COLO668 (cell line): ENCODE results near the gene TMEM51.

Experiments
- DNase-seq: peaks from one replicate; lab custom pipeline; 2025; ENCODE audit not compliant: unreplicated experiment; lab: John Stamatoyannopoulos, UW

The TMEM51 gene

DNA sequence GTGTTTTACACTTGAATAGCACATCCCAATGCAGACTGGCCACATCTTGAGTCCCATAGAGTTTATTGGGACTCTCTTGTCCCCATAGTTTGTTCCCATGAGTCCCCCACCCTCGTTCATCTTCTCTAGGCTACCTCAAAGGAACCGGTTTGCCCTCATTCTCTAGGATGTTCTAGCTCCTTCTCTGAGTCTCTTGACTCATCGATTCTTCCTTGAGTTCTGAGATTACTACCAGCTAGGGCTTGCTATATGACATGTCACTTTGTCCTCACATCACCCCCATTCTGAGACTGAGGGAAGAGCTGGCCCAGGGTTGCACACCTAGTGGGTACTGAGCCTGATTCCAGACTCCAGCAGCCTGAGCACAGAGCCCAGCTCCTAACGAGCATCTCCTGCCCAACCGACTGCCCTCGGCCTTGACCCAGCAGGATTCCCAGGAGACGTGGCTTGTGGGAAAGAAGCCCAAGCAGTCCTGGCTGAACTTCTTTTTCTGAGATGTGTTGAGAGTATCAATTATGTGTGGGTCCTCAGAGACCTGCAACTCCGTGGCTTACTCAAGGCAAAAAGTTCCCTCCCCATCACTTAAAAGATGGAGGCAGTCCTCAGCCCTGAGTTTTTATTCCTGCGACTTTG is 42.0 kb downstream of the TMEM51 start:
- no peak for DNase-seq

DNA sequence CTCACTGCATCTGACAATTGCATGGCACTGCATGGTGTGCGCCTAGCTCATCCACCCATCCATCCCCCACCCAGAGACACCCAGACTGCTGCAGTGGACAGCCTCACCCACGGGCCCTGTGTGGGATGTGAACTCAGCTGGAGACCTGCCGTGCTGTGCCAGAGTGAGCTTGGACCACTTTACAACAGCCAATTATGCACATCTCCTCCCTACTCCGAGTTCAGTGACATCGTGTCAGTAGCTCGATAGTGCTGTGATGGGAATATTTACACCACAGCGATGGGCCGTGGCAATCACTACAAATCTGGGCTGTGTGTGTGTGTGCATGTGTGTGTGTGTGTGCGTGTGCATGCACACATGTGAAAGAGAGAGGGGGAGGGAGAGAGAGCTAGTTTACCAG is 42.5 kb downstream of the TMEM51 start:
- no peak for DNase-seq

DNA sequence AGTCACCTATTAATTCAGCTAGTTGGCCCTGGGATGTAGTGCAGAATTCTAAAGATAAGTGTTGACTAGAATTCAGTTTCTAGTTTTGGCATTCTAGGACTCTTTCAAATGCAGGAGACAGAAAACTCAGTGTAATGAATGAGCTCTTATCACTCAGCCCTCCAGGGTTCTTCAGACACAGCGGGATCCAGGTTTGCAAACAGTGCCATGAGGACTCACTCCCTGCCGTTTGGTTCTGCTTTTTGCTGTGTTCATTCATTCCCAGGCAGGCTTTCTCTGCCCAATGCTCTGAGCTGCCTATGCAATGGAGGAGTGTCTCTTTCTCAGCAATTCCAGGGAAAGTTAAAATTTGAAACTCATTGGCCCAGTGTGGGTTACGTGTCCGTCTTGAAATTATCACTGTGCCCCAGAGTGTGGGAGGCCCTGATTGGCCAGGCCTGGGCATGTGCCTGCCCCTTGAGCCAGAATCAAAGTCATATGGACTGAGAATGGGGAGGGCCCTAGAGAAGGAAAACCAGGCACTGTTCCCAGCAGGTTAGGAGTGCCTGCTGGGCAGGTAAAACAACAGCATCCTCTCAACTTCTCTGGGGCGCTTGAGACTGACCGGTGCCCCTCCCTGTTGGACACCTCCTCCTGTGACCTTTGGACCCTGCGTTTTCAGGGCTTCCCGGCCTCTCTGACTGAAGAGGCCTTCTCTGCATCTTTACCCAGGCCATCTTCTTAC is 43.4 kb downstream of the TMEM51 start:
- DNase-seq, result peak; percentile 52

DNA sequence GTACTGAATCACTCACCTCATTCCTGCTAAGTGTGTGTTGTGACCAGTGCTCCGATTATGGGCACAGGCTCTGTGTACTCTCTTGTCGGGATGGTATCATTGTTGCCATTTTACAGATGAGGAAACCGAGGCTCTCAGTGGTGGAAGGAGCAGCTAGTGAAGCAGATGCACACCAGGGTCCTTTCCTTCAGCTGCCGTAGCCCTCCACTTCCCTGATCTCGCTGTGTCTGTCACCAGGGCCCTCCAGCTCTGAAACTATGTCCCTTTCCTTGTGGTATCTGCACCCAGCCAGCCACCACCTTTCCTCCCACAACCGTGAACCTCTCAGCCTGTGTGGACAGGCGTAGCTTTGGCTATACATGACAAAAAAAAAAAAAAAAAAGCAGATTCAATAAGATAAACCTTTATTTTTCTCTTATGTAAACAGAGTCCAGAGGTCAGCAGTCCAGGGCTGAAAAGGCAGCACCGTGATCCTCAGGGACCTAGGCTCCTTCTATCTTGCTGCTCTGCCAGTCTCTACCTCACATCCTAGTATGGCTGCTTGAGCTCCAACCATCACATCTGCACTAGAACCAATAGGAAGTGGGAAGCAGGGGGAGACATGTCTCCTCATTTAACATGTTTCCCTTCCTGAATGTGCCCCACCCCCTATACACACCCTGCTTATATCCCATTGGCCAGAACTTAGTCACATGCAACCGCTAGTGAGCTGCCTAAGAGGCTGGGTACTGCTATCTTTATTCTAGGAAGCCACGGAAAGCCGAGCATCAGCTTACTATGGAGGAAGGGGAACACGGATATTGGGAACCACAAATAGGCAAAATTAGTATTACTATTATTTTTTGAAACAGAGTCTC is 44.3 kb downstream of the TMEM51 start:
- no peak for DNase-seq

DNA sequence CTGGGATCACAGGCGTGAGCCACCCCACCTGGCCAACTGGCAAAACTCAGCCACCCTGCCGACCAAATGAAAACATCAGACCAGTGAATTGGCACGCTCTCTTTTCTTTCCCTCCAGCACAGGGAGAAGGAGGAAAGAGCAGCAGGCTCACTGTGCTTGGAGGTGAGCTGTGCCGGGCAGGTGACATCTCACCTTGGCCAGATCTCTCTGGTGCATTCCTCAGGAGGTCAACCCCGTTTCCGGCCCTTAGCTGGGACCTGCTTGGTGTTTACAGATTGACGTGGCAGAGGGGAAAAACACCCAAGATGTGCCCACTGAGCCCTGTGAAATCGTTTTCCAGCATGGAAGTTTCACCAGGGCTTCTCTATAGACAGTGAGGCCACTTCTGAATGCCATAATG is 45.1 kb downstream of the TMEM51 start:
- DNase-seq, result no peak

DNA sequence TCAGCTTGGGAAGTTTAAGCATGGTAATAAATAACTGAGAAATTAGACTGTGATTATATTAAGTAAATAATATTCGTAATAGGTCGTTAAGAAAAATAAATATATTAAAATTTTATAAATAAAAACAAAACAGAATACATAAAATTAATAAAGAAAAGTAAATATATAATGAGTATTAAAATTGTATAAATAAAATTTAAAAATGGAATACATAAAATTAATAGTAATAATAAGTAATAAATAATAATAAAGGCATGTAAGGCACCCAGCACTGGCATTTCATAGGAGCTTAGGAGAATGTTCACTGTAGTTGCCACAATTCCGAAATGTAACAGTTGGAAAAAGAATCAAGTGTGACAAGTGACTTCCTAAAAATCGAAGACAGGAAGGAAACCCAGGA is 47.7 kb downstream of the TMEM51 start:
- DNase-seq, result no peak

DNA sequence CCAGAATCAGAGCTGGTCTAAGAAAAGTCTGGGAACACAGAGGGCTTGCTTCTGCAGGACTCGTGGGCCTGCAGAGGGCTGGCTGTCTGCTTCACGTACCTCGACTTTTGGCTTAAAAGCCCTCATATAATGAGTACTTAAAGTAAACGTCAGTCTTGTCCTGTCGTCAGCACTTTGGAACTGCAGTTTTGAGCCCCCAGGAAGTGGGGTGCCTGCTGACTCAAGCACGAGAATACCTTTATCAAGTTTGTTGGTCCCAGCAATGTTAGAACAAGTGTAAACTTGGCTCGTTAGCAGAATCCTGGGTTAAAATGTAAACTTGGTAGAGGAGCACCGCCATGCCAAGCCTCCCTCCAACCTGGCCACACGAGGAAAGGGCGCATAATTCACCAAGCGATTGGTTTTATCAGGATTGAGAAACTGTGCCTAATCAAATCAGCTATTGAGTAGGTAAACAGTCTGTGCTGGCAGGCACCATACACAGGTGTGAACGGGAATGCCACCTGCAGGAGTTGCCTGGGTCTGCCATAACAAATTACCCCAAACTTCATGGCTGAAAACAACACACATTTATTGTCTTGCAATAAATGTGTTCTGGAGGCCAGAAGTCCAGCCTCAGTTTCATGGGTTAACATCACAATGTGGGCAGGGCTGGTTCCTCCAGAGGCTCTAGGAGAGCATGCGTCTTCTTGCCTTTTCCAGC is 48.5 kb downstream of the TMEM51 start:
- DNase-seq, result peak; percentile 48

DNA sequence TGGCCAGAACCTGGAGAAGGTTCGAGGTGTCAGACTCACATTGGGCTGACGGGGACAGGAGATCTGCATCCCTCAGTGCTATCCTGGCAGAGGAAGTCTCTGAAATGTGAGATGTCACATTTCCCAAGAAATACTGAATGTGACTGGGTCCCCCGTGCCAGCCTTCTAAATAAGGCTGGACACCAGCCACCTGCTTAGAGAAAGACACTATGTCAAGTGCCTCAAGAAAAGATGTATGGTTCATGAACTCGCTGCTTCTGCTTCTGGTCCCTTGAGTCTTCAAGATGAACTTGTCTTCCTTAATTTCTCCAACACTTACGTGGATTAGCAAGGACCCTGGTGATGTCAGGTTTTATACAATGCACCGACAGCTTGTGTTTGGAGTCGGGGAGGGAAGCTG is 51.4 kb downstream of the TMEM51 start:
- no peak for DNase-seq

DNA sequence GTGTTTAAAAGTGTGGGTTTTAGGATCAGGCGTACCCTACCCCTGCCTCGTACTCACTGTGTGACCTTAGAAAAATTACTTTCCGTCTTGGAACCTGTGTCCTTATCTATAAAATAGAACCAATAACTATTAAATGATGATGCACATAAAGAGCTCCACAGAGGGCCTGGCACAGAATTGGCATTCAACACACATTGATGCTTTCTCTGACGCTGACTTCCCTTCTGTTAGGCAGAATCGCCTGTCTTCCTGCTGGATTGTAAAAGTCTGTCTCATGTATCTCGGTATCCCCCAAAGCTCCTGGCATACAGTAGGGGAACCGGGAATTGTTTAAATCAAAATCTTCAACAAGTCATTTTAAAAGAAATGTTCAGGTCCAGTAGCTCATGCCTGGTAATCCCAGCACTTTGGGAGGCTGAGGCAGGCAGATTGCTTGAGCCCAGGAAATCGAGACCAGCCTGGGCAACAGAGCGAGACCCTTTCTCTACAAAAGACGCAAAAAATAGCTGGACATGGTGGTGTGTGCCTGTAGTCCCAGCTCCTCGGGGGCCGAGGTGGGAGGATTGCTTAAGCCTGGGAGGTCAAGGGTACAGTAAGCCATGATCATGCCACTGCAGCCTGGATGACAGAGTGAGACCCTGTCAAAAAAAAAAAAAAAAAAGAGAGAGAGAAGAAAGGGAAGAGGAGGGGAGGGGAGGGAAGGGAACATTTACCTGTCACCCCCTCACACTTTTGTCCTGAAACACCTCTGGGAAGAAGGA is 52.2 kb downstream of the TMEM51 start:
- no peak for DNase-seq

DNA sequence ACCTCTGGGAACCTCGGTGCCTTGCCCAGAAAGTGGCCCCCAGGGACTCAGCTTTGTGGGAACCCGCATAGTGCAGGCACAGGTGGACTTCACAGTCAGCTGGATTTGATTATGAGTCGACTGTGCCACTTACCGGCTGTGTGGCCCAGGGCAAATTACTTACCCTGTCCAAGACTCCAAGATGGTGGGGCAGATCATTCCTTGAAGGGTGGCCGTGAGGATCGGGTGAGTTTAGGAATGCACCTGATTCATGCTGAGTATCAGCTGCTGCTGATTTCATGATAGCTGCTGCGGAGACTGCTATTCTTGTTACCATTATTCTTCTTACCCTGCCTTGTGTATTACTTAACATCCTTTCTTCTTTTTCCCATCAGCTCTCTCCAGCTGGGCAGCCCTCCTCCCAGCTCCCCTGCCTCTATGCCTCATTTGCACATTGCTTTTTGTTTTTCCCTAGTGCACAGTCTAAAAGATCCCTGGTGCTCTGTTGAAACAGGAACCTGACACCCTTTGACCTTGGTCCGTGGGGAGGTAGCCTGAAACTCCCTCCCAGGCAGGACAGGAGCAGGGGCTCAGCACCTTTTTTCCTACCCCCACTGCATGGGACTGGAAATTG is 53.0 kb downstream of the TMEM51 start:
- peak; percentile 79 for DNase-seq

DNA sequence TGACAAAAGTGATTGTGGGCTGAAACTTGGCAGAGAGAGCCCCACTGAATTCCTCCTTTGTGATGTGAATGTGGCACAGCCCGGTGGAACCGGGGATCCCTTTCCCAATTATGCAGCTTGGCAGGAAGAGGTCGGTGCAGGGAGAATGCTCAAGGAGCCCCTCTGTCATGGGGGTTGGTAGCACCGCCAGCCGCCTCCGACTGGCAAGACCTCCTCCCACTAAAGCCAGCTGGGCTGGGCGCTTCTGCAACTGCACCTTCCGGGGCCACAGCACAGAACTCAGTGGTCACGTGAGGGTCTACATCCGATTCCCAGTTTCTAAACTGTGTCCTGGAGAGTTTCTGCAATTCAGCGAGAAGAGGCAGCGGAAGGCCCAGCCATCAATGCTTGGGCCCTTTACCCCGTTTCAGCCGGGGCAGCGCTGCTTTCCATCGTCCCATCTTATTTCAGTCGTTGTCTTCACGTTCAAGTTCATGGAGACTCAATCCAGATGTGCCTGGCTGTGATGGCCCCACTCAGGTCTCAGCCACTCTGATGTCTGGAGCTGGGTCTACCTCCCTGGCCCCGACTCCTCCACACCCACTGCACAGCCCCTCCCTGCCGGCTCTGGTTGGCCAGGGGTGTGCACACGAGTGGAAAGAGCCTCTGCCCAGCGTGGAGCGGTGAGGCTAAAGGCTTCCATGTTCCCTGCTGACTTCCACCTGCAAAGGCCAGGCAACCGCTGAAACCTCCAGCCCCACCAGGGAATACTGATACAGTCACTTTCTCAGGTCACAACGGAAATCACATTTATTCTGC is 53.7 kb downstream of the TMEM51 start:
- DNase-seq, result peak; percentile 57

DNA sequence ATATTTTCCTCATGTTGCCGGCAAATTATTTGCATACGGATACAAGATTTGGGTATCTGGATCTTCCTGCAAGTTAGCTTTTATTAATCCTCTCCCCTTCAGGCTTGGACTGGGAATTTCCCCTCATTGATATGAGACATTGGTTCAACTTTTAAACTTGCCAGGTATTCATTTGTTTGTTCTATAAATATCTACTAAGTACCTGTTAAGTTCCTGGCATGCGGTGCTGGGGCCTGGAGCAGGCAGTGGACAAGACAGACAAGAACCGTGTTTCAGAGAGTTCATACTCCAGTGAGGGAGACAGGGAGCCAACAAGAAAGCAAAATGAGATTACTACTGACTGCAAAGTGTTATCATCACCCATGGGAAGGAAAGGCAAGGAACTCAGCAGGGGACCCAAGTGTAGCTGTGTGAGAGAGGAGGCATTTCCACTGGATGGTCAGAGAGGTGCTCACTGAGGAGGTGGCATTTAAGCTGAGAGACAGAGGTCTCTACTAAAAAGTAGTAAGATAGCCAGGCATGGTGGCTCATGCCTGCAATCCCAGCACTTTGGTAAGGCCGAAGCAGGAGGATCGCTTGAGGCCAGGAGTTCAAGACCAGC is 54.4 kb downstream of the TMEM51 start:
- no peak for DNase-seq

DNA sequence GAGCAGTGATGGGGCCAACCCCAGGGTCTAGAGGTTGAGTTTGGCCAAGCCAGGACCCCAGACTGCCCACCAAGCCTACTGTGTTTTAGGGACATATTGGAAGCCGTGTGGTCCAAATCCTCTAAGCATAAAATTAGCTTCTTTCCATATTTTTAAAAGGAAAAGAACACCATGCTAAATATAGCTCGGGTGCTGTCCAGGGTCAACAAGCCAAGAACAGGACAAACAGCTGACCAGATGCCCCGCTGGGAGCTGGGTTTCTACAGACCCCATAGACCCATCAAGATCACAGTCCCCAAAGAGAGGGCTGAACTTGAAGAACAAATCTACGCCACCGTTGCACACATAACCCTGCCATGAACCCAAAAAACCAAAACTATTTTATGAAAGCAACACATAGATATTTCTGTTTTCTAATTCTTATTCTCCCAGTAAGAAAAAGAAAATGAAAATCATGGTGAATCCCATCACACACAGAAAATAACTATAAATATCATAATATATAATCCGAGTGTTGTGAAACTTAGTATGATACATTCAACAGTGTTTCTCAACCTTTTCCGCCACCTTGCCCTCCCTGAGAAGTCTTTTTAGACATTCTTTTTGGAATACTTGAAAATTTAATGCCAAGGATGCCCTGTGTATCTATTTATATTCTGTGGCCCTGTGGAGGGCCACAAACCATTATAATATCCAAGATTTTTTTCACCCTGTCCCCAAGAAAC is 57.3 kb downstream of the TMEM51 start:
- no peak for DNase-seq

DNA sequence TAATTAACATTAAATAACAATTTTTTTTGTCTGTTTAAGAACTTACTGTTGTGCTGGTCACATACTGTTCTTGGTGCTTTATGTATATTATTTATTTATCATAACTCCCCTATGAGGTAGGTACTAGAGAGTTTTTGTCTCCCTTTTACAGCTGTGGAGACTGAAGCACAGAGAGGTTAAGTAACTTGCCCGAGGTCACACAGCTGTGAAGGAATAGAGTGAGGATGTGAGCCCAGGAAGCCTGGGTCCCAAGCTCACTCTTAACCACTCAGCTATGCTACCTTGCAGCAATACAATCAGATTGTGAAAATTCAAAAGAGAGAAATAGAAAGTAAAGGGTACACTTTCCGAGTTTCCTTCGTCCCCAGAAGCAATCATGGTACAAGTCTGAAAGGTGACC is 57.9 kb downstream of the TMEM51 start:
- DNase-seq, result no peak

DNA sequence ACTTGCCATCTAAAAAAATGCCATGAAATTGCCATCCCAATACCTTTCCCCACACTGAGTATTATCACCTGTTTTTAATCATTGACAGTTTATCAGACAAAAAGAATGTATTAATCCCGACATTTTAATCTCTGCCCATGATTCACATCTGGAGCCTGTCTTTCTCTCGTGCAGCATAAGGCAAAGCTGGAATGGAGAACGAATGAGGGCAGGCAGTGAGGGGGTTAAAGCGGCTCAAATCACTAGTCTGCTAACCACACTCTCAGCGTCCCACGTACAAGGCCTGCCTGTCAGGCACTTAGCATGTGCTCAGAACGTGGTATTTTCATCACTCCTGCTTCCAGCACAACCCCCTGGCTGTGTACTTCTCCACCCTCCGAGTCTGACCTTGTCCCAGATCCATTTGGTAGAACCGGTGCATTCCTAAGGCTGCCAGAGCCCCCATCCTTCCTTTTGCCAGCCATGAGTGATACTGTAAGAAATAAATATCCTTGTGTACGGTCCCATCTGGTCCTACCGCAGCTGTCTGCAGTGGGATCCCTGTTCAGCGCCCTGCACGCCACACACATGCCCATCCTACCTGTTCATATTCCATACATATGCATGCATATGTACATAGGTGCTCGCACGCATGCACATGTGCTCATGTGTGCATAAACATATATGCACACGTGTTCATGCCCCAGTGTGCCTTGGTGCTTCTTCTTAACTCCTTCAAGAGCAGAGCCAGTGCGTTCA is 58.8 kb downstream of the TMEM51 start:
- DNase-seq, result no peak

DNA sequence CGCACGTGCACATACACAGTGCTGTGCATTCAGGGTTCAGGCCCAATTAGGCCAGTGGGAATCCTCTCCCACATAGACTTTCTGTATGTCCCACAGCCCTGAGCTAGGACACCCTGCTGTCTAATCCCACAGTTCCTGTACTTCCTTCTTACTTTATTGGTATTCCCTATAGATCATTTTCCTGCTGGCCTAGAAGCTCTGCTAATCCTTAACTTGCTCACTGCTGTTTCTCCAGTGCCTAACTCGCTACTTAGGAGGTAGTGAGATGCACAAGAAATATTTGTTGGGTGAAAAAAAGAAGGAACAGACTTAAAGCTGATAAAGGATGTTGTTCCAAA is 59.4 kb downstream of the TMEM51 start:
- DNase-seq, result no peak

DNA sequence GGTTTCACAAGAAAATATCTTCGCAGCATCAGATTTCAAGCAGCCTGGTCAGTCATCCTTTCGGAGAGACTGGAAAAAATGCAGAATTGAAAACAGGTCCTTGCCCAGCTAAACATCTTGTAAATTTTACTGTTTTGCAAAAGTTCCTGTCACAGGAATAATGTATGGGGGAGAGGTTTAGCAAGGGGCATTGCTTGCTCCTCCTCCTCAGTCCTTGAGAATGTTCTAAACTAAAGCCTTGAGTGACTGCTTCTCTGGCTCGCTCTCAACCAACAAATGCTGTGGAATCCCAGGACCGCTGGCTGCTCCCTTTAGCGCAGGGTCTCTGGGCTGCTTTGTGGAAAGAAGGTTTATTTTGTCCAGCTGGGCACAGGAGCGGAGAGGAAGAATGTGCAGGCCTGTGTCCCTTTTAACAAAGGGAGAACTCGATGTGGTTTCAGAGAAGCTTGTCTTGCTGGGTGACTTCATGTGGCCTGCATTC is 59.8 kb downstream of the TMEM51 start:
- no peak for DNase-seq

DNA sequence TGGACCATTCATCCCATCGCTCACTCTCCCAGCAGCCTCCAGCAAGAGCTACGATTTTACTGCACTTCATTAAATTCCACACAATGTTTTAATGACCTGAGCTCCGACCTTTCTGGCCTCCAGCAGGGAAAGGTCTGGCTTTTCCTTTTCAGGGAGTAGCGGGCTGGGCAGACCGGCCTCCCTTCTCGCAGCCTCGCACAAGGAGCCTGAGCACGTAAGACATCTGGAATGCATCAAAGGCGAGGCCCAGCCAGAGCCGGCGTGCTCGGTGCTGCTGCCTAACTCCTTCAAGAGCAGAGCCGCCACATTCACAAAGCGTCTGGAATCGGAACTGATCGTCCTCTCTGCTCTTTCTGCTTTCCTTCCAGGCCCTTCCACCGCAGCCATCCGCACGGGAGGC is 61.0 kb downstream of the TMEM51 start:
- DNase-seq, result no peak
